Suprapubic skin (tissue), 4 donors: ENCODE data around the gene ZBTB21. TPM values are rescaled to one million over a fixed set of nuclear protein-coding genes. Genes with fewer than 3 reads are reported as not detected.
A peak's percentile ranks its signal among the peaks of the same experiment; 100 is the strongest.
"Not testable (repeated sequence)": the region's sequence is repeated elsewhere in the genome, so short reads cannot be mapped to it uniquely, and the experiment has no call there.

ENCODE experiments used
- DNase-seq, 2 donors: peaks; one replicate each; pipeline ENCODE4 v3.0.0-alpha.2; 2019; ENCODE audit warnings: low spot score in 2 of 2
- H3K27ac ChIP-seq: fragments of 200-600 bp; sonication (generic); one replicate; pipeline ENCODE4 v1.5.1; 2019
- H3K27me3 ChIP-seq: fragments of 200-600 bp; sonication (generic); one replicate; pipeline ENCODE4 v1.5.1; 2019
- H3K36me3 ChIP-seq: fragments of 200-600 bp; sonication (generic); one replicate; pipeline ENCODE4 v1.5.1; 2019
- H3K4me1 ChIP-seq: fragments of 200-600 bp; sonication (generic); one replicate; pipeline ENCODE4 v1.5.1; 2019
- H3K4me3 ChIP-seq: fragments of 200-600 bp; sonication (generic); one replicate; pipeline ENCODE4 v1.5.1; 2019; ENCODE audit warnings: mild to moderate bottlenecking
- H3K9me3 ChIP-seq: fragments of 200-600 bp; sonication (generic); one replicate; pipeline ENCODE4 v1.5.1; 2019
- CTCF ChIP-seq, 2 donors: fragments of 200-600 bp in 1 of 2; fragments of 450-650 bp in 1 of 2; sonication (generic) in 1 of 2; IDR thresholded peaks; one replicate each; pipeline ENCODE4 v1.5.1; 2016 to 2019; ENCODE audit warnings: antibody characterized with exemption in 2 of 2, mild to moderate bottlenecking in 1 of 2, moderate library complexity in 1 of 2
- EP300 ChIP-seq: sonication (generic); formaldehyde crosslinking; IDR thresholded peaks from one replicate; pipeline ENCODE4 v1.6.1; 2017; ENCODE audit warnings: antibody characterized with exemption
- POLR2A ChIP-seq, 2 donors: fragments of 450-650 bp; IDR thresholded peaks; one replicate each; pipeline ENCODE4 v1.6.1; 2017; ENCODE audit warnings: antibody characterized with exemption in 2 of 2, mild to moderate bottlenecking in 2 of 2, moderate library complexity in 2 of 2
- POLR2AphosphoS5 ChIP-seq, 3 donors: sonication (generic); formaldehyde crosslinking; IDR thresholded peaks; one replicate each; pipeline ENCODE4 v1.6.1; 2017; ENCODE audit warnings: antibody characterized with exemption in 3 of 3
- WGBS: methylation state at CpG from one replicate; pipeline ENCODE4 v1.1.5; 2018; 5-methylcytosine and 5-hydroxymethylcytosine counted together
- total RNA-seq, 4 donors: library from RNA; depleted of rRNA; stranded (reverse); fragments of >200 nt; gene quantifications; one replicate each; pipeline ENCODE4 v1.1.0, GENCODE V29; 2016

Gene ZBTB21
- total RNA-seq, 4 donors from 2014 or later = 24.5 to 39.1 (median 30.5) TPM

- Histone ChIP-seq H3K4me3 (peak overlapping the region; percentile 64), H3K4me1 (peaks cover 59% of the 10 kb centered on the region), H3K9me3 (no peaks in the 10 kb centered on the region), H3K27me3 (no peaks in the 10 kb centered on the region), H3K36me3 (no peaks in the 10 kb centered on the region), H3K27ac (peak overlapping the region; percentile 74)
- TF ChIP-seq CTCF (IDR thresholded peaks at IDR 0.05) = no peak
- no peak for TF ChIP-seq POLR2AphosphoS5 (IDR thresholded peaks at IDR 0.05)
- no peak for TF ChIP-seq EP300
- TF ChIP-seq POLR2A (IDR thresholded peaks at IDR 0.05) = no peak
- DNase-seq = no peak
- WGBS = 98% methylated on average over 5 of the region's 5 CpGs
Measured at GRCh38 chr21:41951876-41952567, 58.1 kb downstream of the ZBTB21 start.

- WGBS = 91% methylated on average over 14 of the region's 14 CpGs
- DNase-seq = no peak
Measured at GRCh38 chr21:41950941-41951351, 59.2 kb downstream of the ZBTB21 start.

GRCh38 chr21:41949631-41950030, 60.5 kb downstream of the ZBTB21 start:
- WGBS = 93% methylated on average over 3 of the region's 3 CpGs
- not testable (repeated sequence) for H3K27me3 ChIP-seq, H3K36me3 ChIP-seq, H3K4me3 ChIP-seq, H3K27ac ChIP-seq, DNase-seq, H3K9me3 ChIP-seq
- H3K4me1 ChIP-seq = peaks cover 49% of the 10 kb centered on the region

More at GRCh38 chr21:41950941-41951351, 59.2 kb downstream of the ZBTB21 start:
- no peak for TF ChIP-seq POLR2AphosphoS5 (IDR thresholded peaks at IDR 0.05)
- H3K27me3 ChIP-seq = no peaks in the 10 kb centered on the region
- peaks cover 49% of the 10 kb centered on the region for H3K4me1 ChIP-seq
- H3K9me3 ChIP-seq = no peaks in the 10 kb centered on the region
- no peaks in the 10 kb centered on the region for H3K36me3 ChIP-seq
- peak overlapping the region; percentile 74 for H3K27ac ChIP-seq
- H3K4me3 ChIP-seq = no peak overlapping the region

GRCh38 chr21:41948901-41949300, 61.3 kb downstream of the ZBTB21 start:
- no peaks in the 10 kb centered on the region for H3K27me3 ChIP-seq
- no peak overlapping the region for H3K27ac ChIP-seq
- peaks cover 44% of the 10 kb centered on the region for H3K4me1 ChIP-seq
- no peaks in the 10 kb centered on the region for H3K9me3 ChIP-seq
- 97% methylated on average over 11 of the region's 11 CpGs for WGBS
- H3K4me3 ChIP-seq = no peak overlapping the region
- TF ChIP-seq CTCF (IDR thresholded peaks at IDR 0.05) = no peak
- TF ChIP-seq POLR2A (IDR thresholded peaks at IDR 0.05) = no peak
- no peak for TF ChIP-seq EP300
- no peak for TF ChIP-seq POLR2AphosphoS5 (IDR thresholded peaks at IDR 0.05)
- DNase-seq = no peak
- no peaks in the 10 kb centered on the region for H3K36me3 ChIP-seq

- Histone ChIP-seq H3K27ac (peak overlapping the region; percentile 35), H3K4me1 (peaks cover 43% of the 10 kb centered on the region), H3K9me3 (no peaks in the 10 kb centered on the region), H3K36me3 (no peaks in the 10 kb centered on the region), H3K4me3 (no peak overlapping the region), H3K27me3 (no peaks in the 10 kb centered on the region)
- no peak for TF ChIP-seq EP300
- TF ChIP-seq POLR2AphosphoS5 (IDR thresholded peaks at IDR 0.05) = no peak
- no peak for TF ChIP-seq POLR2A (IDR thresholded peaks at IDR 0.05)
- TF ChIP-seq CTCF (IDR thresholded peaks at IDR 0.05) = no peak
- DNase-seq = no peak
- 53% methylated on average over 9 of the region's 9 CpGs for WGBS
Measured at GRCh38 chr21:41948078-41948895, 61.9 kb downstream of the ZBTB21 start.

GRCh38 chr21:41945982-41946381, 64.2 kb downstream of the ZBTB21 start:
- no peaks in the 10 kb centered on the region for H3K36me3 ChIP-seq
- TF ChIP-seq POLR2AphosphoS5 (IDR thresholded peaks at IDR 0.05) (no peak), CTCF (IDR thresholded peaks at IDR 0.05) (no peak), POLR2A (IDR thresholded peaks at IDR 0.05) (no peak), EP300 (no peak)
- H3K27me3 ChIP-seq = no peaks in the 10 kb centered on the region
- DNase-seq = no peak
- no peak overlapping the region for H3K4me3 ChIP-seq
- 89% methylated on average over 8 of the region's 8 CpGs for WGBS
- no peak overlapping the region for H3K27ac ChIP-seq
- no peaks in the 10 kb centered on the region for H3K9me3 ChIP-seq
- peaks cover 21% of the 10 kb centered on the region for H3K4me1 ChIP-seq
